ENCODE results near the gene NMT1.

GRCh38 chr17:45136846-45137560 lies 75.9 kb downstream of the NMT1 start:
- TF ChIP-seq CTCF (IDR thresholded peaks at IDR 0.05) (no peak), POLR2AphosphoS5 (IDR thresholded peaks at IDR 0.05) (no peak)
